B cell (primary cell): ENCODE measurements around the gene AGBL2. TPM values are rescaled to one million over a fixed set of nuclear protein-coding genes. Genes with fewer than 3 reads are reported as not detected.

ENCODE experiments used
- ATAC-seq: fragments of 200-7000 bp; cut with Tn5 transposase; one replicate; pipeline ENCODE4 v1.10.0; 2021; ENCODE audit warnings: low read depth, mild to moderate bottlenecking, moderate number of reproducible peaks, moderate library complexity
- CTCF ChIA-PET: fragments of 350-600 bp; sonication (Branson Sonifier 250); formaldehyde crosslinking; loops from one replicate; lab custom pipeline; 2021; ENCODE audit warnings: antibody characterized with exemption, inconsistent platforms; lab: Charles Lee
- POLR2A ChIA-PET: fragments of 350-600 bp; sonication (Branson Sonifier 250); formaldehyde crosslinking; loops from one replicate; lab custom pipeline; 2021; ENCODE audit warnings: antibody characterized with exemption; lab: Charles Lee
- DNase-seq: peaks from one replicate; pipeline ENCODE4 v3.0.0; 2013
- H2AFZ ChIP-seq: 2 replicates; pipeline ENCODE4 v1.6.1; 2012; ENCODE audit warnings: mild to moderate bottlenecking, low read depth, low read length; ENCODE audit not compliant: insufficient read depth, poor library complexity, severe bottlenecking
- H3K27ac ChIP-seq, 2 donors: 1 replicate in 1 of 2; 2 replicates in 1 of 2; pipeline ENCODE4 v1.5.1; 2012 to 2013; ENCODE audit warnings: low read length in 2 of 2, mild to moderate bottlenecking in 2 of 2, moderate library complexity in 1 of 2
- H3K27me3 ChIP-seq, 4 experiments: fragments of 200-600 bp in 1 of 4; sonication (generic) in 1 of 4; replicated peaks in 1 of 4; 1 replicate in 2 of 4; 2 replicates in 2 of 4; pipeline versions ENCODE4 v1.6.1 to v1.7.0; 2013 to 2016; ENCODE audit warnings: low read length in 3 of 4, mild to moderate bottlenecking in 2 of 4, mixed read lengths in 1 of 4, moderate library complexity in 1 of 4; ENCODE audit not compliant: insufficient read depth in 4 of 4, control insufficient read depth in 3 of 4; ENCODE audit errors: control extremely low read depth in 1 of 4
- H3K36me3 ChIP-seq, 2 experiments: replicated peaks in 1 of 2; 1 replicate in 1 of 2; 2 replicates in 1 of 2; pipeline versions ENCODE4 v1.6.1 to v1.7.1; 2013; ENCODE audit warnings: low read length in 1 of 2; ENCODE audit not compliant: insufficient read depth in 2 of 2, control insufficient read depth in 1 of 2; ENCODE audit errors: control extremely low read depth in 1 of 2, extremely low read depth in 1 of 2
- H3K4me1 ChIP-seq, 2 donors: fragments of 200-600 bp in 1 of 2; sonication (generic) in 1 of 2; 1 replicate in 1 of 2; 2 replicates in 1 of 2; pipeline versions ENCODE4 v1.5.1 to v1.6.1; 2013 to 2017; ENCODE audit warnings: low read length in 2 of 2; ENCODE audit not compliant: control insufficient read depth in 2 of 2, insufficient read depth in 2 of 2
- H3K4me2 ChIP-seq: replicated peaks from 2 replicates; pipeline ENCODE3; 2012; ENCODE audit warnings: mild to moderate bottlenecking, low read depth, low read length; ENCODE audit not compliant: poor library complexity, severe bottlenecking
- H3K4me3 ChIP-seq, 5 experiments: fragments of 200-600 bp in 1 of 5; sonication (generic) in 1 of 5; 1 replicate in 3 of 5; 2 replicates in 2 of 5; pipeline versions ENCODE4 v1.5.1 to v1.7.0; 2011 to 2016; ENCODE audit warnings: low read length in 4 of 5, mild to moderate bottlenecking in 4 of 5, low read depth in 2 of 5, control low read depth in 1 of 5, moderate library complexity in 1 of 5; ENCODE audit not compliant: insufficient read depth in 1 of 5; ENCODE audit errors: control extremely low read depth in 1 of 5, extremely low read depth in 1 of 5
- H3K79me2 ChIP-seq: fragments of 200-600 bp; sonication (generic); one replicate; pipeline ENCODE4 v1.6.0; 2016; ENCODE audit warnings: low read length; ENCODE audit not compliant: control insufficient read depth, insufficient read depth
- H3K9ac ChIP-seq: fragments of 200-600 bp; sonication (generic); 2 replicates; pipeline ENCODE4 v1.6.1; 2017; ENCODE audit warnings: mild to moderate bottlenecking, low read length, moderate library complexity
- H3K9me3 ChIP-seq, 3 donors: one replicate each; pipeline versions ENCODE4 v1.6.1 to v1.7.1; 2013; ENCODE audit warnings: low read length in 2 of 3; ENCODE audit not compliant: control insufficient read depth in 2 of 3, insufficient read depth in 1 of 3; ENCODE audit errors: control extremely low read depth in 1 of 3
- H4K20me1 ChIP-seq: 2 replicates; pipeline ENCODE4 v1.6.0; 2012; ENCODE audit warnings: mild to moderate bottlenecking, low read length; ENCODE audit not compliant: insufficient read depth, control insufficient read depth, poor library complexity, severe bottlenecking
- H3K27ac Mint-ChIP-seq: one replicate; pipeline ENCODE4 v1.8.0; 2021; ENCODE audit warnings: mixed read lengths
- H3K27me3 Mint-ChIP-seq: one replicate; pipeline ENCODE4 v1.8.0; 2021; ENCODE audit warnings: mixed read lengths
- H3K4me1 Mint-ChIP-seq: one replicate; pipeline ENCODE4 v1.8.0; 2021; ENCODE audit warnings: mixed read lengths
- H3K4me3 Mint-ChIP-seq: one replicate; pipeline ENCODE4 v1.8.0; 2021; ENCODE audit warnings: mixed read lengths
- H3K9me3 Mint-ChIP-seq: one replicate; pipeline ENCODE4 v1.8.0; 2022; ENCODE audit warnings: mixed read lengths; ENCODE audit not compliant: insufficient read depth
- CTCF ChIP-seq: fragments of 200-600 bp; IDR thresholded peaks from one replicate; pipeline ENCODE4 v1.8.0; 2022; ENCODE audit warnings: antibody characterized with exemption, mild to moderate bottlenecking
- EZH2 ChIP-seq: IDR thresholded peaks from 2 replicates; pipeline ENCODE4 v1.6.1; 2012; ENCODE audit warnings: borderline replicate concordance, low read depth, mild to moderate bottlenecking, moderate library complexity, low read length; ENCODE audit not compliant: insufficient read depth, poor library complexity, severe bottlenecking
- WGBS: methylation state at CpG from one replicate; pipeline ENCODE4 v1.1.5; 2013; ENCODE audit warnings: missing lambda C conversion rate; ENCODE audit not compliant: insufficient coverage; 5-methylcytosine and 5-hydroxymethylcytosine counted together
- intact Hi-C: fragments of 100-400 bp; cut with micrococcal nuclease; formaldehyde crosslinking; loops from one replicate; pipeline ENCODE4 v1.10.0; 2022
- polyA plus RNA-seq: library from polyadenylated mRNA; depleted of rRNA; stranded (reverse); fragments of >200 nt; gene quantifications from 2 replicates; pipeline ENCODE4 v1.2.3, GENCODE V29; 2012
- total RNA-seq, 2 donors: library from RNA; stranded (reverse); fragments of 120-200 nt in 1 of 2; gene quantifications; 1 replicate in 1 of 2; 2 replicates in 1 of 2; pipeline versions ENCODE4 v1.2.3 to v1.2.4, GENCODE V29; 2013 to 2022

Gene AGBL2
- total and polyA plus RNA-seq, 2 donors (not counting 1 experiment from before 2014, with no cell fraction given) = 13.6 to 28.6 TPM

- POLR2A ChIA-PET = no interaction called here
- DNase-seq (no peak), ATAC-seq (no peak)
- no peaks in the 10 kb centered on the region for H3K36me3 ChIP-seq
- Mint-ChIP-seq H3K4me3 (no peak overlapping the region), H3K27me3 (peaks cover 3% of the 10 kb centered on the region), H3K9me3 (no peaks in the 10 kb centered on the region), H3K4me1 (peaks cover 3% of the 10 kb centered on the region), H3K27ac (no peak overlapping the region)
- no peaks in the 10 kb centered on the region for H3K9me3 ChIP-seq
- H3K4me1 ChIP-seq = no peaks in the 10 kb centered on the region
- no peak overlapping the region for H3K27ac ChIP-seq
- no peak overlapping the region for H3K4me2 ChIP-seq
- TF ChIP-seq CTCF = no peak
- TF ChIP-seq EZH2 = no peak
- CTCF ChIA-PET = no interaction called here
- H3K9ac ChIP-seq = no peak overlapping the region
- intact Hi-C loops = no loop called here
- no peaks in the 10 kb centered on the region for H3K79me2 ChIP-seq
- H3K27me3 ChIP-seq = no peaks in the 10 kb centered on the region
- no peak overlapping the region for H2AFZ ChIP-seq
- no peak overlapping the region for H3K4me3 ChIP-seq
- H4K20me1 ChIP-seq = no peaks in the 10 kb centered on the region
- WGBS = no CpG with 5 or more reads among the region's 2 CpGs
These were observed 53.9 kb downstream of the AGBL2 start for GRCh38 chr11:47661245-47661644.

GRCh38 chr11:47659276-47659675, 55.9 kb downstream of the AGBL2 start:
- no CpG with 5 or more reads among the region's 4 CpGs for WGBS
- ChIA-PET CTCF (no interaction called here), POLR2A (no interaction called here)
- Histone ChIP-seq H3K79me2 (no peaks in the 10 kb centered on the region), H3K27me3 (no peaks in the 10 kb centered on the region), H3K4me2 (no peak overlapping the region), H2AFZ (no peak overlapping the region), H4K20me1 (no peaks in the 10 kb centered on the region), H3K36me3 (no peaks in the 10 kb centered on the region), H3K4me1 (no peaks in the 10 kb centered on the region), H3K9ac (no peak overlapping the region), H3K9me3 (no peaks in the 10 kb centered on the region), H3K4me3 (no peak overlapping the region), H3K27ac (no peak overlapping the region)
- no peak for TF ChIP-seq CTCF
- no peak for TF ChIP-seq EZH2
- intact Hi-C loops = no loop called here
- ATAC-seq (no peak), DNase-seq (no peak)
- no peak overlapping the region for H3K27ac Mint-ChIP-seq
- peaks cover 3% of the 10 kb centered on the region for H3K27me3 Mint-ChIP-seq
- no peaks in the 10 kb centered on the region for H3K9me3 Mint-ChIP-seq
- H3K4me1 Mint-ChIP-seq = peaks cover 3% of the 10 kb centered on the region
- no peak overlapping the region for H3K4me3 Mint-ChIP-seq
